GM12801 (cell line): ENCODE measurements around the gene FNDC10.

ENCODE experiments used
- CTCF ChIP-seq: IDR thresholded peaks from one replicate; pipeline ENCODE4 v1.5.1; 2011; ENCODE audit warnings: control low read depth; ENCODE audit not compliant: insufficient read length; ENCODE audit errors: extremely low read depth

Gene FNDC10

GRCh38 chr1:1578371-1578940, 21.5 kb downstream of the FNDC10 start:
- TF ChIP-seq CTCF = no peak

- TF ChIP-seq CTCF = no peak
Observed at GRCh38 chr1:1577367-1578011, 22.4 kb downstream of the FNDC10 start.

- TF ChIP-seq CTCF = no peak
Observed at GRCh38 chr1:1574721-1575537, 25.0 kb downstream of the FNDC10 start, which contains the start of gene SSU72. Gene SSU72 (minus strand): TSS chr1:1574863. CDS start chr1:1574557, 306 bp downstream.

- no peak for TF ChIP-seq CTCF
Observed at GRCh38 chr1:1573843-1574720, 25.9 kb downstream of the FNDC10 start.

- no peak for TF ChIP-seq CTCF
Observed at GRCh38 chr1:1569341-1569740, 30.6 kb downstream of the FNDC10 start.

DNA sequence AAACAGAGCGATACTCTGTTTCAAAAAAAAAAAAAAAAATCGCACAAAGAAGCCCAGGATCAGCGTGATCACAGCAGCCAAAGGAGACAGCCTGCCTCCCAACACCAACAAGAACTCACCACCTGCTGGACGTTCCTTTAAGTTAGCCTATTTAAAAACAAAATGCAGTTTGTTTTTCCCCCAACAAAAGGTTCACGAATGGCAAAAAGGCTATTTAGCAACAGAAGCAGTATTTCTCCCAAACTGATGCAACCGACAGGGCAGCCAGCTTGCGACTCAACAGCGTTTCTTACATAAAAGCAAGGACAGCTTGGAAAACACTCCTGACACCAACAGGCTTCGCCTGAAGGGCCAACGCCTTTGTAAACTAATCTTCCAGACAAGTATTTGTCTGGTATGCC, 32.0 kb downstream of the FNDC10 start:
- TF ChIP-seq CTCF = no peak
